PFSK-1 (cell line): Measurements from ENCODE around the gene PROX2.

ENCODE experiments used
- POLR2AphosphoS5 ChIP-seq: IDR thresholded peaks from 2 replicates; pipeline ENCODE4 v1.6.1; 2012; ENCODE audit warnings: low read depth, mild to moderate bottlenecking, control low read depth, low read length, moderate library complexity
- TAF1 ChIP-seq: IDR thresholded peaks from 2 replicates; pipeline ENCODE4 v1.6.1; 2012; ENCODE audit warnings: low read length, control low read depth, borderline replicate concordance; ENCODE audit not compliant: insufficient read depth

DNA sequence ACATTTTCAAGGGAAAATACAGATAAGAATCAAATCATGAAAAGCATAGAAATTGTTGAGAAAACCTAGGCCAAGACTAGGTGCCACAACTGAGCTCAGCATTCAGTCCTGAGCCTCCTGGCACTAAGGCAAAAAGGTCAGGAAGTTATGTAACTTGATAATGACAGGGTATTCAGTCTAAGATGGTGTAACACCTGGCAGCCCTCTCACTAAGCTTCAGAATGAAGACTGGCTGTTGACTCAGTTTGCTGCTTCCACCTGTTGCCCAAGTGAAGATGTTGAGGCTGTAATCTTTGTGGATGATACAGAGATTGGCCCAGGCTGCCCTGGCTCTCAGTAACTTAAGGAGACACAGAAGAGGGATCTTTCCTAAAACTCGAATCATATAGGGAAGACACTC lies 19.6 kb downstream of the PROX2 start:
- no peak for TF ChIP-seq TAF1
- TF ChIP-seq POLR2AphosphoS5, result no peak
